Progenitor cell of endocrine pancreas (in vitro differentiated cells): ENCODE measurements around the gene CUEDC1. TPM values are rescaled to one million over a fixed set of nuclear protein-coding genes. Genes with fewer than 3 reads are reported as not detected.

Source experiments
- DNase-seq: peaks from one replicate; pipeline ENCODE4 v3.0.0; 2021; ENCODE audit warnings: low spot score; ENCODE audit not compliant: unreplicated experiment
- H3K27ac Mint-ChIP-seq: 2 replicates; pipeline ENCODE4 v1.8.0; 2021; ENCODE audit warnings: mild to moderate bottlenecking, moderate library complexity, mixed read lengths
- H3K27me3 Mint-ChIP-seq: 2 replicates; pipeline ENCODE4 v1.8.0; 2021; ENCODE audit warnings: mixed read lengths
- H3K36me3 Mint-ChIP-seq: 2 replicates; pipeline ENCODE4 v1.8.0; 2022; ENCODE audit warnings: mixed read lengths; ENCODE audit not compliant: insufficient read depth
- H3K4me1 Mint-ChIP-seq: 2 replicates; pipeline ENCODE4 v1.8.0; 2021; ENCODE audit warnings: low read depth, mixed read lengths
- H3K4me3 Mint-ChIP-seq: 2 replicates; pipeline ENCODE4 v1.8.0; 2021; ENCODE audit warnings: low read depth, mild to moderate bottlenecking, moderate library complexity, mixed read lengths
- H3K9me3 Mint-ChIP-seq: 2 replicates; pipeline ENCODE4 v1.8.0; 2021; ENCODE audit warnings: low read depth, mixed read lengths
- CTCF ChIP-seq: fragments of 200-600 bp; sonication (generic); IDR thresholded peaks from one replicate; pipeline ENCODE4 v1.5.0; 2021; ENCODE audit warnings: antibody characterized with exemption, mild to moderate bottlenecking; ENCODE audit not compliant: unreplicated experiment
- total RNA-seq: library from RNA; stranded (reverse); gene quantifications from 2 replicates; pipeline ENCODE4 v1.2.1, GENCODE V29; 2021

The CUEDC1 gene
- total RNA-seq, 1 donor from 2014 or later: 30.8 TPM

- no peak for DNase-seq
- Mint-ChIP-seq H3K27ac (no peak overlapping the region), H3K4me1 (peaks cover 52% of the 10 kb centered on the region), H3K36me3 (peaks cover 7% of the 10 kb centered on the region), H3K27me3 (no peaks in the 10 kb centered on the region), H3K4me3 (no peak overlapping the region), H3K9me3 (no peaks in the 10 kb centered on the region)
- no peak for TF ChIP-seq CTCF
These were observed 39.2 kb upstream of the CUEDC1 start for GRCh38 chr17:57994436-57994835.

GRCh38 chr17:57993471-57994365, 38.5 kb upstream of the CUEDC1 start:
- H3K27me3 Mint-ChIP-seq: no peaks in the 10 kb centered on the region
- H3K27ac Mint-ChIP-seq: peak overlapping the region; percentile 39
- H3K9me3 Mint-ChIP-seq: no peaks in the 10 kb centered on the region
- H3K4me3 Mint-ChIP-seq: no peak overlapping the region
- H3K4me1 Mint-ChIP-seq: peaks cover 59% of the 10 kb centered on the region
- no peak for TF ChIP-seq CTCF
- no peak for DNase-seq
- H3K36me3 Mint-ChIP-seq: peaks cover 4% of the 10 kb centered on the region

DNA sequence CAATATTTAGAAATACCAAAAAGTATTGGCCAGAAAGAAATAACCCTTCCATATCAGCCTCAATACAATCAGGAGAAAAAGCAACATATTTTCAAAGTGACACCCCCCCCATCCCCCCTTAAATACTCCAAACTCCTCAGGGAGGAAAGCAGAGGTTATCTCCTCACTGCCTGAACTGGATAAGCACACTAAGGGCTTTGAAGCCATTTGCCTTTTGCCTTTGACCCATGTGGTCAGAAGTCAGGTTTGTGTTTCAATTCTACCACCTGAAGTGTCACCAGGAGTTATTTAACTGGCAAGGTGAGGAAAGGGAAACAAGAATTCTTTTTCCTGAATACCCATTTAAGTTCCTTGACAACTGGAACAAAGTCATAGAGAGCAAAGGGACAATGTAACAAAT, 36.3 kb upstream of the CUEDC1 start:
- DNase-seq: no peak
- H3K27ac Mint-ChIP-seq: peak overlapping the region; percentile 46
- H3K4me1 Mint-ChIP-seq: peaks cover 62% of the 10 kb centered on the region
- no peaks in the 10 kb centered on the region for H3K27me3 Mint-ChIP-seq
- no peak overlapping the region for H3K4me3 Mint-ChIP-seq
- no peak for TF ChIP-seq CTCF
- H3K9me3 Mint-ChIP-seq: no peaks in the 10 kb centered on the region
- no peaks in the 10 kb centered on the region for H3K36me3 Mint-ChIP-seq

GRCh38 chr17:57990037-57990436, 34.8 kb upstream of the CUEDC1 start:
- H3K9me3 Mint-ChIP-seq: no peaks in the 10 kb centered on the region
- H3K36me3 Mint-ChIP-seq: no peaks in the 10 kb centered on the region
- H3K4me1 Mint-ChIP-seq: peaks cover 67% of the 10 kb centered on the region
- peak overlapping the region; percentile 23 for H3K27ac Mint-ChIP-seq
- DNase-seq: no peak
- TF ChIP-seq CTCF: no peak
- no peaks in the 10 kb centered on the region for H3K27me3 Mint-ChIP-seq
- H3K4me3 Mint-ChIP-seq: peak overlapping the region; percentile 88

- peaks cover 1% of the 10 kb centered on the region for H3K36me3 Mint-ChIP-seq
- DNase-seq: no peak
- peaks cover 68% of the 10 kb centered on the region for H3K4me1 Mint-ChIP-seq
- H3K9me3 Mint-ChIP-seq: no peaks in the 10 kb centered on the region
- H3K4me3 Mint-ChIP-seq: peak overlapping the region; percentile 88
- peak overlapping the region; percentile 93 for H3K27ac Mint-ChIP-seq
- no peak for TF ChIP-seq CTCF
- no peaks in the 10 kb centered on the region for H3K27me3 Mint-ChIP-seq
These were observed 33.4 kb upstream of the CUEDC1 start for GRCh38 chr17:57988301-57989250.
